Renal pelvis (tissue), 4 donors: Measurements from ENCODE around the gene CCL27. TPM values are rescaled to one million over a fixed set of nuclear protein-coding genes. Genes with fewer than 3 reads are reported as not detected.

Experiments
- DNase-seq: peaks from one replicate; pipeline ENCODE4 v3.0.0-alpha.2; 2013
- polyA plus RNA-seq, 3 donors: library from polyadenylated mRNA; unstranded; fragments of 120-200 nt; gene quantifications; one replicate each; pipeline ENCODE4 v1.2.1, GENCODE V29; 2013; ENCODE audit not compliant: insufficient read length in 3 of 3

CCL27 gene
- polyA plus RNA-seq, 3 donors, result 0.37 to 0.95 (median 0.95) TPM

- DNase-seq, result no peak
These were observed 33.6 kb downstream of the CCL27 start, which contains the start of gene ARID3C for GRCh38 chr9:34628656-34629490. ARID3C (minus strand) TSS chr9:34629066; CDS start chr9:34628014, 1,052 bp downstream.

- DNase-seq, result no peak
These were observed 34.5 kb downstream of the CCL27 start for GRCh38 chr9:34627716-34628655.

DNA sequence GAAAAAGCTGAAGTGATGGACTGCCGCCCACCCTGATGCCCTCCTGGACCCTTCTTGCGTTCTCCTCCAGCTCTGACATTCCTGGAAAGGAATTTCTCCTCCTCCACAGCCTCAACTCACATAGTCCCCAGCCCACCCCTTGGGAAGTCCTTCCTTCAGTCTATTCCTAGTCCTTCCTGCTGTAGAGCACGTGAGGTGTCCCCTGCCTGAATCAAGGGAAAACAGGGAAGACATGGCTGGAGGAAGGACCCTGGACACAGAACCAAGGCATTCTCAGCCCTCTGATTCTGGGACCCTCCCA lies 37.3 kb downstream of the CCL27 start:
- DNase-seq, result no peak

GRCh38 chr9:34624475-34625185 lies 37.8 kb downstream of the CCL27 start:
- no peak for DNase-seq

- no peak for DNase-seq
These were observed 38.9 kb downstream of the CCL27 start for GRCh38 chr9:34623374-34624235.

- DNase-seq, result peak; percentile 95
These were observed 42.1 kb downstream of the CCL27 start, which contains the start of gene DCTN3 for GRCh38 chr9:34620061-34620994. DCTN3 (minus strand) TSS chr9:34620495; CDS start chr9:34620464, 31 bp downstream.

DNA sequence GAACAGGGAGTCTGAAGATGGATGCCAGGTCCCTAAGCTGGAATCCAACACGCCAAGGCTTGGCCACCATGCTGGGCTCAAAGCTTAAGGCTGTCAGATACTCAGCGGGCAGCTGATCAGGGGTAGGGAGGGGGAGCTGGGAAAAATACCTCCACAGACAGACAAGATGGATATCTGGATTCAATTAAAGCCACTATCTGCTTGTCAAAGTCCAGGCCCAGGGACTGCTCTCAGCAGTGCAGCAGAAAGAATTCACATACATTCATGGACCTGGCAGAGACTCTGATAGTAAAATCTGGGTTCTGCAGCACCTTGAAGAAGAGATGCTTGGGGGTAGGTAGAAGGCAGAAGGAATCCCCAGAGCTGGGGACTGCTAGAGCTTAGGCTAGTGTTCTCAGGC lies 47.3 kb downstream of the CCL27 start:
- DNase-seq, result no peak

DNA sequence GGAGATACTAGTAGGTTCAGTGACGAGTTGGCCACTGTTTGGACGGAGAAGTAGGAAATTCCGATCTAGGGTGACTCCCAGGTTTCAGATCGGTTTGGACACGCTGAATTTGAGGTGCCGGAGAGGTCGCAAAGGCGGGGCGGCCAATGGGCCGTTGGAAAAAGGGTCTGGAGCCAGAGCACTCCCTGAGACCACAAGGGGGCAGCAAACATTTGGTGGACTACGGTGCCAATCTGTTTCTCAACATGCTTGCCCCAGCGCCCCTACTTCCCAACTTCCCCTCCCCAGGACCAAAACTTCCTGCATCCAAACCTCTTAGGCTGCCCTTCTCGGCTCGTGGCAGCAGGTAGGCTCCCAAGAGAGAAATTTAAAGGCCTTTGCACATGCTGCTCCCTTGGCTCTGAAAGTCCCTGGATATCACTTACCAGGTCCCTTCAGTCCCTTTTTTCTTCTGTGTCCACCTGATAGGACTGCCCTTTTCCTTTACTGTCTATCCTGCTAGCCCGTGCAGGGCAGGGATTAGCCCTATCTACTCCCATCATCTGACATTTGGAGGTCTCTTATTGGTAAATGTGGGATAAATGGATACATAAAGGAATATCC lies 49.6 kb downstream of the CCL27 start:
- no peak for DNase-seq

Other genes starting within 250 kb of the CCL27 start
- gene FAM219A, start 204.1 kb downstream of the CCL27 start, polyA plus RNA-seq, result 10 to 100 TPM; 13.3 to 15.6 (median 14.1) TPM
- gene DNAI1, start 203.9 kb downstream of the CCL27 start, polyA plus RNA-seq, result 1 to 10 TPM; 1.5 to 4.4 (median 3.8) TPM
- gene ENHO, start 139.7 kb downstream of the CCL27 start, polyA plus RNA-seq, result 1 to 10 TPM in 2 of 3 donors, under 1 TPM in 1; 0.83 to 2.5 (median 2.4) TPM
- gene CNTFR, start 72.9 kb downstream of the CCL27 start, polyA plus RNA-seq, result 10 to 100 TPM; 31.6 to 48.1 (median 45.5) TPM
- gene RPP25L, start 50.6 kb downstream of the CCL27 start, polyA plus RNA-seq, result 10 to 100 TPM; 31.1 to 35.4 (median 35.0) TPM
- 100 to 1,000 TPM in 2 of 3 donors, 10 to 100 TPM in 1; 98.7 to 105 (median 103) TPM for gene DCTN3, start 42.2 kb downstream of the CCL27 start, polyA plus RNA-seq
- under 1 TPM; 0.14 to 0.27 (median 0.16) TPM for gene ARID3C, start 33.6 kb downstream of the CCL27 start, polyA plus RNA-seq
- 10 to 100 TPM; 52.7 to 58.7 (median 56.3) TPM for gene SIGMAR1, start 24.9 kb downstream of the CCL27 start, polyA plus RNA-seq
- gene GALT, start 16.0 kb downstream of the CCL27 start, polyA plus RNA-seq, result 10 to 100 TPM; 73.8 to 83.4 (median 83.2) TPM
- gene IL11RA, start 10.5 kb downstream of the CCL27 start, polyA plus RNA-seq, result 10 to 100 TPM; 64.0 to 81.4 (median 71.6) TPM
- gene CCL19, start 28.6 kb upstream of the CCL27 start, polyA plus RNA-seq, result under 1 TPM in 1 of 3 donors, not detected in 2; 0.19 TPM
- 10 to 100 TPM; 10.1 to 50.9 (median 12.5) TPM for gene CCL21, start 47.5 kb upstream of the CCL27 start, polyA plus RNA-seq